ENCODE data around the gene MAPK14. TPM values are rescaled to one million over a fixed set of nuclear protein-coding genes. Genes with fewer than 3 reads are reported as not detected.

MAPK14 gene
- total RNA-seq, 1 experiment from 2014 or later = 56.8 TPM

- TF ChIP-seq EZH2phosphoT487 (IDR thresholded peaks at IDR 0.05; ENCODE audit: borderline replicate concordance, low read length) = no peak
- TF ChIP-seq CTCF (conservative IDR thresholded peaks at IDR 0.05; ENCODE audit: low read depth, low read length) = no peak
- no peak for TF ChIP-seq EZH2 (IDR thresholded peaks at IDR 0.05; ENCODE audit: low read length, unreplicated experiment)
- ATAC-seq = no peak
- H3K36me3 ChIP-seq (ENCODE audit: low read depth, low read length) = 0 out of 2 replicates have a peak, but pooled peaks cover 4% of the 10 kb centered on the region
- no peaks in the 10 kb centered on the region for H3K9me2 ChIP-seq (replicated peaks; ENCODE audit: low read length)
- H3F3A ChIP-seq (ENCODE audit: low read length, unreplicated experiment) = peaks cover 5% of the 10 kb centered on the region
- CTCF ChIA-PET = no interaction called here
- H3K27ac ChIP-seq (ENCODE audit: low read length) = no peak overlapping the region
- no peak overlapping the region for H3K4me3 ChIP-seq (ENCODE audit: low read length)
- H3K9ac ChIP-seq (ENCODE audit: low read length) = no peak overlapping the region
- DNase-seq = no peak
- no peak overlapping the region for H3K4me2 ChIP-seq (ENCODE audit: low read length)
- peaks cover 15% of the 10 kb centered on the region for H3K4me1 ChIP-seq (ENCODE audit: insufficient read depth, low read length)
- no peaks in the 10 kb centered on the region for H3K9me3 ChIP-seq (ENCODE audit: low read length)
- no peak overlapping the region for H2AFZ ChIP-seq (ENCODE audit: low read length)
- H3K79me2 ChIP-seq (ENCODE audit: low read length) = no peaks in the 10 kb centered on the region
- H4K20me1 ChIP-seq (ENCODE audit: low read length) = no peaks in the 10 kb centered on the region
- no peaks in the 10 kb centered on the region for H3K27me3 ChIP-seq (ENCODE audit: low read length)
- intact Hi-C loops (cut with micrococcal nuclease) = no loop called here
- POLR2A ChIA-PET (ENCODE audit: unreplicated experiment) = no interaction called here
- no TSS peak for BruUV-seq (replicated peaks)
Observed at GRCh38 chr6:36116066-36116864, 88.7 kb downstream of the MAPK14 start.

DNA sequence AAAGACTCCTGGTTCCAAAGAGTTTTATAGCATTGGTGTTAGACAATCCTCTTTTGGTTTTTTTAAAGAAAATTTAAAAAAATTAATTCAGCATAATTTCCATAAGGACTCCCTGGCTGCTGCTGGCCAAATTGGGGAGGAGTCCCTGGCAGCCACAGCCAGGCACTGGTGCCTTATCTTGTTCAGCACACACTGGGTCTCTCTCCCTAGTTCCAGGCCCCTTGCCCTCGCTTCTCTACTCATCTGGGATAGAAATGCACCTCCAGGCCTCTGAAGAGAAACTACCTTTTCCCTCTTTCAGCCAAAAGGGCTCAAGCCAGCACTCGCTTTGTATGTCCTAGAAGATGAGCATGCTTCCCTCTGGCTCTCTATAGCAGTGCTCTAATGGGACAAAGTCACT is 89.3 kb downstream of the MAPK14 start:
- Histone ChIP-seq H3K27me3 (ENCODE audit: low read length) (no peaks in the 10 kb centered on the region), H3F3A (ENCODE audit: low read length, unreplicated experiment) (peaks cover 5% of the 10 kb centered on the region), H3K4me2 (ENCODE audit: low read length) (no peak overlapping the region), H3K9me3 (ENCODE audit: low read length) (no peaks in the 10 kb centered on the region), H3K4me1 (ENCODE audit: insufficient read depth, low read length) (peaks cover 22% of the 10 kb centered on the region), H3K36me3 (ENCODE audit: low read depth, low read length) (no peaks in the 10 kb centered on the region), H2AFZ (ENCODE audit: low read length) (no peak overlapping the region), H3K9me2 (replicated peaks; ENCODE audit: low read length) (no peaks in the 10 kb centered on the region), H4K20me1 (ENCODE audit: low read length) (no peaks in the 10 kb centered on the region), H3K27ac (ENCODE audit: low read length) (no peak overlapping the region), H3K9ac (ENCODE audit: low read length) (no peak overlapping the region), H3K79me2 (ENCODE audit: low read length) (no peaks in the 10 kb centered on the region), H3K4me3 (ENCODE audit: low read length) (no peak overlapping the region)
- ChIA-PET POLR2A (ENCODE audit: unreplicated experiment) (no interaction called here), CTCF (no interaction called here)
- TF ChIP-seq CTCF (conservative IDR thresholded peaks at IDR 0.05; ENCODE audit: low read depth, low read length) = no peak
- no peak for TF ChIP-seq EZH2phosphoT487 (IDR thresholded peaks at IDR 0.05; ENCODE audit: borderline replicate concordance, low read length)
- no peak for TF ChIP-seq EZH2 (IDR thresholded peaks at IDR 0.05; ENCODE audit: low read length, unreplicated experiment)
- no peak for DNase-seq
- BruUV-seq (replicated peaks) = no TSS peak
- ATAC-seq = no peak
- intact Hi-C loops (cut with micrococcal nuclease) = no loop called here

All from PC-3 (cell line).